Sciatic nerve (tissue), 2 donors: ENCODE results near the gene ATP2B3. TPM values are rescaled to one million over a fixed set of nuclear protein-coding genes. Genes with fewer than 3 reads are reported as not detected.
A peak's percentile ranks its signal among the peaks of the same experiment; 100 is the strongest.

Source experiments
- ATAC-seq: fragments of 200-7000 bp; cut with Tn5 transposase; one replicate; pipeline ENCODE4 v1.9.1; 2020; ENCODE audit warnings: mild to moderate bottlenecking, moderate library complexity
- DNase-seq: peaks from one replicate; pipeline ENCODE4 v3.0.0-alpha.2; 2020; ENCODE audit warnings: low spot score
- intact Hi-C: fragments of 100-400 bp; cut with DNase I; formaldehyde crosslinking; loops from one replicate; pipeline ENCODE4 v1.14.2; 2022
- total RNA-seq: library from RNA; stranded (reverse); fragmentation: NEBNext Ultra II Directional; extraction: Animal tissue kit (Norgen Biotek cat#: 25700); gene quantifications from one replicate; pipeline ENCODE4 v1.2.1, GENCODE V29; 2021
- donor health status: DM: no; HTN: no; CAD: no.
- donor health status: DM: no; HTN: no; CAD: no.

The ATP2B3 gene
- total RNA-seq, 1 donor from 2014 or later: 0.09 TPM

DNA sequence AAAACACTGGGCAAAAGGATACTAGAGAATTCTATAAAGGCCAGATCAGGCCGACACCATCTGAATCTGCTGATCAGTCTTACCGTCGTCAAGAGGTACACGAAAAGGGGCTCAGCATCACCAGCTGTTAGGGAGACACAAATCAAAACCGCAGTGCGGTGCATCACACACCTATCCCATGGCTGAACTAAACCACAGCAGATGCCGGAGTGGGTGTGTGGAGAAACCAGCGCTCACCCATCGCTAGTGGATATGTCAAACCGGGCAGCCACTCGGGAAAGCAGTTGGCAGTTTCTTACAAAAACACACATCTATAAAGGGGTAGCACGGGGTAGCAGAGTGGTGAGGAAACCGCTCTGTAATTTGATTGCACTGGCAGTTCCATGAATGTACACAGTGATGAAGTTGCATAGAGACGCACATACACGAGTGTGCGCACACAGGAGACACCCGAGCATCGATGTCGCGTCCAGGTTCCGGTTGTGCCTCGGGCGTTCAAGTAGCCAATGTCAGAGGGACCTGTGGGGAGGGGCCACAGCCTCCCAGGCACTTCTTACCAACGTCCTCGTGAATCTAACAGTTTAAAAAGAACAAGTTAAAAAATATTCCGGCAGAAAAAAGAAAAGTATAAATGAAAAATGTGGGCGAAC is 104.6 kb downstream of the ATP2B3 start:
- peak; percentile 18 for DNase-seq
- no peak for ATAC-seq
- intact Hi-C loops: no loop called here

- DNase-seq: no peak
Measured at GRCh38 chrX:153622661-153623309, 105.3 kb downstream of the ATP2B3 start.

DNA sequence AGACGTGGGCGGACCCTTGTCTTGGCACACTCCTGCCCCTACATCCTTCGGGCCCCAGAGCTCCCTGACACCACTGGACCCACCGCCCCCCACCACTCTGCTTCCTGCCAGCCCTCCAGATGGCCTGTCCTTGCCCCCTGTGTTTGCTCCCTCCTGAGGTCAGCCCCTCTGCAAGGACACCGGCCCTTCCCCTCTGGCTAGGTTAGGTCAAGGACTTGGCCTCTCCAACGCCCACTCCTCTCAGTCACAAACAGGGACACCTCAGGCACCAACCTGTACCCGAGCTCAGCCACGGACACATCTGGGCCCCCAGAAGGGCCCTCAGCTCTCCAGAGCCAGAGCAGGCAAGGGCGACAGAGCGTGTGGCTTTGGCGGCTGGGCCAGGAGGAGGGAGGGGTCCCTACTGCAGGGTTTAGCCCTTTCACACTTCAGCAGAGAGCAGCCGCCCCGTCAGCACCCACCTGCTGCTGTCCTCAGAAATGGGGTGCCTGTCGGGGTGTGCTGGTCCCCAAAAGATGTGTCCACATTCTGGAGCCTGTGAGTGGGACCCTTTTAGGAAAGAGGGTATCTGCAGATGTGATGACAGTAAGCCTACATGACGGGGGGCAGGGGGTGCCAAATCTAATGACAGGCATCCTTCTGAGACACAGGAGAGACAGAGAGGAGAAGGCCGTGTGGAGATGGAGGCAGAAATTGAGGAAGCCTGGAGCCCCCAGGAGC is 106.0 kb downstream of the ATP2B3 start:
- intact Hi-C loops: no loop called here
- no peak for ATAC-seq
- DNase-seq: no peak

More at GRCh38 chrX:153622661-153623309, 105.3 kb downstream of the ATP2B3 start:
- ATAC-seq: no peak
- intact Hi-C loops: no loop called here

DNA sequence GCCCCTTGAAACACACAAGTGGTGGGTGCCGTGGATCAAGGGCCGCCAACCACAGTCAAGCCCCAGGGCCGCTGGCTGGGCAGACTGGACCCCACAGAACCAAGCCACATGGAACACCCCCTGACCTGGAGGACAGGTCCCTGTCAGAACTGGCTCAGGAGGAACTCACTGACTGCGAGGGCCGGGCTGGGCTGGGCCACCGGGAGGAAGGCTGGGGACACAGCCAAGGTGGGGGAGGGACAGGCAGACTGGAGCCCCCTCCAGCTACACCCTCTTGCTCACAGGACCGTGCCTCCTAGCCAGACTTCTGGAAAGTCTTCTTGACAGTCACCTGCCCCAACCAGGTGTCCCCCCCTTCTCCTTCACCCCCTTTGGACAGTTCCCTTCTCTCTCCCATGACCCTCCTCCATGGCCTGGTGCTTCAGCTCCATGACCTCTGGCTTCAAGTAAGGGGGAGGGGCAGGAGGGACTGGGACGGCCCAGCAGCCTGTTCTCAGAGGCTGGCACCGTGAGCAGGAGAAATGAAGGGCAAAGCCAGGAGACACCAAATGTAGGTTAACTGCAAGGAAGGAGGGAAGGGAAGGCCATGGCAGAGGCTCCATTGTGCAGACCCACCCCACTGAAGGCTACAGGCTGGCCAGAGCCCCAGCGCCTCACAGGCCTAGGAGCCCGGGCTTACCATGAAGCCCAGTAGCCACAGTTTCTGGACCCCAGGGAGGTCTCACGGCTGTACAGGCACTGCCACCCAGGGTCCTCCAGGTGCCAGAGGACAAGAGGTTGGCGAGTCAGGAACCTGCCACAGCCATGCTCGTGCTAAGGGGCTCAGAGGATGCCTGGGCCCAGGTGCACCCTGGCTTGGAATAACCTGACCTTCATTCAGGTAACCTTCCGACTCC is 107.0 kb downstream of the ATP2B3 start:
- ATAC-seq (no peak), DNase-seq (no peak)
- intact Hi-C loops: no loop called here

DNA sequence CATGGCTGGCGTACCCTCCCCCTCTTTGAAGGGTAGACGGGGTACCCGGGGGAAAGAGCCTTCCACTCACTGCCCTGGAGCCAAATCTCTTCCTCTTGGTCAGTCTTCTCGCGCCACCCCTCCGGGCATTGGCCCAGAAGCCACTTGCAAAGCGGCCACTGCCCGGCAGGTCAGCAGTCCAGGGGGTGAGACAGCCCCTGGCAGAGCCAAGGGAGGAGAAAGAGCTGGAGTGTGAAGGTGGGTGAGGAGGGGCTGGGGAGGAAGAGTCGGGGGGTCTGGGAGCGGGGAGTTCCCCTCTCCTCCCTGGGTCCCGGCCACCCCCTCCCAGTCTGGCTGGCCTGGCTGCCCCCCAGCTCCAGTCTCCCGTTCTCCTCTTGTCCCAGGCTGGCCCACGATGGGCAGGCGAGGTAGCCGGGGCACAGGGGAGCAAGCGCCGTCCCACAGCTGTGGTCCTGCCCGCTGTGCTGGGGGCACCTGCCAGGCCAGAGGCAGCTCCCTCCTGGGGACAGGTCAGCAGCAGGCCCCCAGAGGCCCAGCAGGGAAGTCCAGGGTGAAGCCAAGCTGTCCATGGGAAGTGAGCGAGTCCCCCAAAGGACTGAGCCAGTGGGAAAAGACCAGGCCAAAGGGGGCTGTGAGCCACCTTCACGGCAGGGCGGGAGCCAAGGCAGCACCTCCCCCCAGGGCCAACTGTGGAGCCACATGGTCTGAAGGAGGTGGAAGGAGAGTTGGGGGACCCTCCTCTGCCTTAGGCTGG is 108.0 kb downstream of the ATP2B3 start:
- intact Hi-C loops: no loop called here
- no peak for DNase-seq
- no peak for ATAC-seq

DNA sequence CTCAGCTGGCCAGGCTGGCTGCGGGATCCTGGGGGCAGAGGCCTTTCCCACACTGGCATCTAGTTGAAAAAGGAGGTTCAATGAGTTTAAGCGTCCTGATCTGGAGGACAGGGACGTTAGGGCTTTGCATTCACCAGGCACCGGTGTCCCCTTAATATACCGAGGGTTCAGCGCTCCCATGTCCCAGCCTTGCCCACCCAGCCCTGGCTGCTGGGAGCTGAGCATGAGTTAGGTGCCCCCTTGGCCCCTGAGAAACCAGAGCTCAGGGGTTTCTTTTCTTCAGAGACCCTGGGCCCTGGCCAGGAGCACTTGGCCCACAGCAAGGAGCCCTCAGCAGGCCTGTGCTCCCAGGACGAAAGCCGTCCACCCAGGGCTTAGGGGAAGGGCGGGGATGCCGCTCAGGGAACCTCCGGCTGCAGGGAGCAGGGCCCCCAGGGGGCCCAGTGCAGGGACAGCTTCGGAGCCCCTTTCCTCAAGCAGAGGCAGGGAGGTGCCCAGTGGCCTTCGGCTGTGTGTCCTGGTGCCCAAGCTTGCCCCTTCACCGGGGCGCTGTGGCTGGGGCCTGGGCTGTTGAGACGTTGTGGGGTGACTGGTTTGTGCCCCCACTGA is 108.7 kb downstream of the ATP2B3 start:
- intact Hi-C loops: no loop called here
- DNase-seq (no peak), ATAC-seq (no peak)

GRCh38 chrX:153626863-153627674 is 109.6 kb downstream of the ATP2B3 start:
- intact Hi-C loops: no loop called here
- ATAC-seq (no peak), DNase-seq (no peak)

DNA sequence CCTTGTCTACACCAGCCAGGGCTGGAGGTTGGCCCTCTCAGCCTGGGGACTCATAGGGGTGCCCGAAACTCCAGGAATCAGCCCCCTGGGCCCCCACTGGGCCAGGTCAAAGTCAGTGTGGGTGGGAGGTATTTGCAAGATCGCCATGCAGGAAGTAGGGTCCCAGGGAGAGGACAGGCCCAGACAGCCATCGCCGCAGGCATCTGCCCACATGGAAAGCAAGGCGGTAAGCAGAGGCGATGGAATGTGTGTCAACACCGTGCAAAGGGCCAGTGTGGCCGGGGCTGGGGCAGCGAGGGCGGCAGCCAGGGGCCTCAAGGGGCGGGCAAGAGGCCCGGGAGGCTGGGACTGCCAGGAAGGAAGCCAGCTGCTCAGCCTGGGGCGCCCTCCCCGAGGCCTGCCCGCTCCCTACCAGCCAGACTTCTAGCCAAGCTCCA is 110.3 kb downstream of the ATP2B3 start:
- DNase-seq: no peak
- intact Hi-C loops: no loop called here
- peak; percentile 55 for ATAC-seq

DNA sequence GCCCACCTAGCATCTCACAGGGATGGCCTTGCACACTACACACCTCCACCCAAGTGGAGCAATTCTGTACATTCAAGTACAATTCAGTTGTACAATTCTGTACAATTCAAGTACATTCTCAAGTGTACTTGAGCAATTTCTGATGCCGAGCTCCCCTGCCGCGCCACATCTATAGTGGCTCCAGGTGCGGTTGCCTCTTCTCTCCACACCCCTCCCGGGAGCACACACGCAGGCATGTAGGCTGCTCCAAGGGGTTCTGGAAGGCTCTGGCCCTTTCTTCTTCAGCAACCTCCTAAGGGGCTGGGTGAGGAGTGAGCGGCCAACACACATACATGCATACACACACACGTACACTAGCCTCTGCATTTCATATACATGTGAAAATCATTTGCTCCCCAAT is 110.7 kb downstream of the ATP2B3 start:
- ATAC-seq (no peak), DNase-seq (no peak)
- intact Hi-C loops: no loop called here

DNA sequence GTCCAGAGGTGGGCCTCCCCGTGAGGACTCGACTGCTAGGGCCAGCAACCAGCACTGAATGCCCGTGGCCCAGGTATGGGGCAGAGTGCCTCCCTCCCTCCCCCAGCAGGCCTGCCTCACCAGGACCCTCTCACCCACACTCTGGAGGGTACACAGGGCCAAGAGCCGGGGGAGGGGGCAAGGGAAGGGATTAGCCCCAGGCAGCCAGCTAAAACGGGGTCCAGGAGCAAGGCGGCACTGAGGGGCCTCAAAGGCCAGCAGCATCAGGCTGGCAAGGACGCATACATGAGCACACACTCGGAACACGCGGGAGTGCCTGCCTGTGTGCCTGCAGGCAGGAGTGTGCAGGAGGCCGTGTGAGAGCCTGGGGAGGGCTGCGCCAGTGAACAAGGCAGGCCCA is 111.2 kb downstream of the ATP2B3 start:
- peak; percentile 36 for DNase-seq
- no peak for ATAC-seq

GRCh38 chrX:153631346-153631745 is 113.9 kb downstream of the ATP2B3 start:
- no peak for DNase-seq
- intact Hi-C loops: no loop called here
- no peak for ATAC-seq

More for the DNA sequence above, 111.2 kb downstream of the ATP2B3 start:
- intact Hi-C loops: no loop called here

- peak; percentile 33 for DNase-seq
- ATAC-seq: no peak
- intact Hi-C loops: no loop called here
Measured at GRCh38 chrX:153631907-153632594, 114.6 kb downstream of the ATP2B3 start.

Other genes with a start within 250 kb of the ATP2B3 start
- not detected for gene PNMA6F, start 195.9 kb upstream of the ATP2B3 start, total RNA-seq
- gene ZNF275, start 183.5 kb upstream of the ATP2B3 start, total RNA-seq: 11.4 TPM
- gene PNMA6E, start 116.3 kb upstream of the ATP2B3 start, total RNA-seq: not detected
- 0.85 TPM for gene ZFP92, start 106.2 kb upstream of the ATP2B3 start, total RNA-seq
- gene TREX2, start 71.6 kb upstream of the ATP2B3 start, total RNA-seq: 1.7 TPM
- 31.4 TPM for gene HAUS7, start 47.1 kb upstream of the ATP2B3 start, total RNA-seq
- 115 TPM for gene BGN, start 22.7 kb upstream of the ATP2B3 start, total RNA-seq
- gene CCNQ, start 81.5 kb downstream of the ATP2B3 start, total RNA-seq: 11.9 TPM
- 0.13 TPM for gene DUSP9, start 129.6 kb downstream of the ATP2B3 start, total RNA-seq
- 1.6 TPM for gene PNCK, start 156.2 kb downstream of the ATP2B3 start, total RNA-seq
- gene SLC6A8, start 170.3 kb downstream of the ATP2B3 start, total RNA-seq: 23.2 TPM
- 124 TPM for gene BCAP31, start 206.7 kb downstream of the ATP2B3 start, total RNA-seq
- 10.1 TPM for gene ABCD1, start 207.2 kb downstream of the ATP2B3 start, total RNA-seq
- gene PLXNB3, start 246.6 kb downstream of the ATP2B3 start, total RNA-seq: 73.1 TPM